Stimulated activated CD4-positive, alpha-beta T cell treated with anti-CD3 and anti-CD28 coated beads, Interleukin-1b, Interleukin-23, amount 100 ng/mL, for 4 hours (primary cell): Measurements from ENCODE around the gene RAB6C.
"Not testable (repeated sequence)": the region's sequence is repeated elsewhere in the genome, so short reads cannot be mapped to it uniquely, and the experiment has no call there.

ENCODE experiments used
- DNase-seq, 2 donors: peaks; one replicate each; pipeline ENCODE4 v3.0.0-alpha.2; 2020; ENCODE audit warnings: low read depth in 2 of 2

RAB6C gene

DNA sequence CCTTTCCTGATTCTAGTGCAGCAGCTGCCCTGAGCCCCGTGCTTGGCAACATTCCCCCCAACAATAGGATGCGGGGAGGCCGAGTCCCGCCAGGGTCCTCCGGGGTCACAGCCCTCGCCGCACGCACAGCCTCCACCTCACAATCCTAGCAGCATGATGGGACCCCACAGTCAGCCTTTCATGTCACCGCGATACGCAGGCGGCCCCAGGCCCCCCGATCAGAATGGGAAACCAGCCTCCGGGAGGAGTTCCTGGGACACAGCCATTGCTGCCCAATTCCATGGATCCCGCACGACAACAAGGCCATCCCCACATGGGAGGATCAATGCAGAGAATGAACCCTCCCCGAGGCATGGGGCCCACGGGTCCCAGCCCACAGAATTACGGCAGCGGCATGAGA lies 13.7 kb downstream of the RAB6C start:
- DNase-seq = not testable (repeated sequence)

DNA sequence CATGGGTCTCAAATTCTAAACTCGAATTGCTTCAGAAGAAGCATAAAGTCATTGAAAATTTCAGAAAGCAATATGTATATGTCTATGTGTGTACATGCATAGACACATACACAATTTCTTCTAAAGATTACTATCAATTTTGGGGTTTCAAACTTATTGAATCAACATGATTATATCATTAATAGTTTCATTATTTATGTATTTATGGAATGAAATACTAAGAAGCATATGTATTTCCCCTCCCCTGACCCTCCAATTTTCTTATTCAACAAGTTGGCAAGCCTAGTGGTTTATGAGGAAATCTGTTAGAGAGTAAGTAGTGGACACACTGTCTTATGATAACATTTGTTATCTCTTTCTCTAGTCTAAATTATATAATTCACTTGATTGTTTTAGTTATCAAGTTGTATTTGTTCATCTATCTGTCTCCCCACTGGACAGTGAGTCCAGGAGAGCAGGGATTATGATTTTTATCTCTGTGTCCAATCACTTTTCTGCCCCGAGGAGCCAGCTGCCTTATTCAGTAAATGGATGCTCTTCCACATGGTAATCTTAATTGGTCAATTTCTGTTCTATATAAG lies 17.3 kb downstream of the RAB6C start:
- DNase-seq = not testable (repeated sequence)

DNA sequence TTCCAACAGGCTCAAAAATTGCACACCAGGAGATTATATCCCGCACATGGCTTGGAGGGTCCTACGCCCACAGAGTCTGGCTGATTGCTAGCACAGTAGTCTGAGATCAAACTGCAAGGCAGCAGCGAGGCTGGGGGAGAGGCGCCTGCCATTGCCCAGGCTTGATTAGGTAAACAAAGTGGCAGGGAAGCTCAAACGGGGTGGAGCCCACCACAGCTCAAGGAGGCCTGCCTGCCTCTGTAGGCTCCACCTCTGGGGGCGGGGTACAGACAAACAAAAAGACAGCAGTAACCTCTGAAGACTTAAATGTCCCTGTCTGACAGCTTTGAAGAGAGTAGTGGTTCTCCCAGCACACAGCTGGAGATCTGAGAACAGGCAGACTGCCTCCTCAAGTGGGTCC lies 19.3 kb downstream of the RAB6C start:
- not testable (repeated sequence) for DNase-seq

DNA sequence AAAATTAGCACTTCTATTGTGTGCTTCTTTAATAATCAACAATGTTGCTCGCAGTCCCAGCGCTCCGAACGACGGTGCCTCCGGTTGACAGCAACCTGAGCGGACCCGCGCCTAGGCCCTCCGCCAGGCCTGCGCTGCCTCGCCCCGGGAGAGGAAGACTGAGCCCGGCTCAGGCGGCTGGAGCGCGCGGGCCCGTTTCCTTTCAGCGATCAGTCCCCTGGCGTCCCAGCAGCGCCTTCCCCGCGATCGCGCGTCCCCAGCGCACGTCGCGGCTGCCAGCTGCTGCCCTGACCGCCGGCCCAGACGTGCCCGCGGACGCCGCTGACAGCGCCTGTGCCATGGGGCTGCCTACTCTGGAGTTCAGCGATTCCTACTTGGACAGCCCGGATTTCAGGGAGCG lies 26.4 kb downstream of the RAB6C start:
- not testable (repeated sequence) for DNase-seq

DNA sequence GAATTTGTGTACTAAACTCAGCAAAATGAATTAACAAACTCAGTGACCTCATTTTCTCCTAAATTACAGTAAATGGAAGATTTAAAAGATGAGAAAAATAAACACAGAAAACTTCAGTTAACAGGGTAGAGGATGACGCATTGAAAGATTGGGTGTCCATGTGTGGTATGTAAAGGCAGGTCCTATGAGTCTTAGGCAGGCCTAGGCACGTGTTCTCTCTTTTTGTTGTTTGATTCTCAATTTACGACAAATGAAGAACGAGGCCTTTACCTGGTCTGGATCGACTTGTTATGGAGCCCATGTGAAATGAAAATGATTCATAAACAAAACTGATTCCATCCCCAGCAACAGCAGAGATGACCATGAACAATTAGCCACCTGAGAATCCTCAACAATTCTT lies 37.2 kb downstream of the RAB6C start:
- not testable (repeated sequence) for DNase-seq

DNA sequence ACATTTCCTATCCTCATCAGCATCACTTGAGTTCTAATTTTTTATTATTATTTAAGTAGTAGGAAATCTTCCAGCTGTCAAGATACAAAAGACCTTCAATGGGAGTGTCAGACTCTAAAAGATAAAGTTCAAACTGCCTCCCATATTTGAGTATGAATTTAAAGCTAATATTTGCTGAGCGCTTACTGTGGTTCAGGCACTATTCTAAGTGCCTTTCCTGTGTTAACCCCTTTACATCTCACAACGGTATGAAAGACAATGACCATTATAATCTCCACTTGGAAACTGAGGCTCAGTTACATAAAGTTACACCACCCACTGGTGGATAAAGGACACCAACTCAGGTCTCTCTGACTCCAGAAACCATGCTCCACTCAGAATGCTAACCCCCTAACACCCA lies 39.9 kb downstream of the RAB6C start:
- no peak for DNase-seq

DNA sequence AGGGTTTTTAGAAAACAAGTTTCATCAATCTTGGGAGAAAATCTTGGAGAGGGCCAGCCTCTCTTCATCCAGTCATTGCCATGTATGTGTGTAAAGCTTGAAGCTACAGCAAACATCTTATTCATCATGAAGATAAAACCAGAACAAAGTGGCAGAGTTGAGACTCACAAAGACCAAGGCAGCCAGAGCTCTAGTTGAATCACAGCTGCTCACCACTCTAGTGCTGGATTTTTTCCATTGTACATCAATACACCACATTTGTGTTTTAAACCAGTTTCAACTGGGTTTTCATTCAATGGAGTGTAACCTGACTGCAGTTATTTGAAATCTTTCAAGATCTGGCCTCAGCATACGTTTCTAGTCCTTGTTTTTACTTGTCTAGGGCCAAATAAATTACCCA lies 40.6 kb downstream of the RAB6C start:
- DNase-seq = not testable (repeated sequence)

DNA sequence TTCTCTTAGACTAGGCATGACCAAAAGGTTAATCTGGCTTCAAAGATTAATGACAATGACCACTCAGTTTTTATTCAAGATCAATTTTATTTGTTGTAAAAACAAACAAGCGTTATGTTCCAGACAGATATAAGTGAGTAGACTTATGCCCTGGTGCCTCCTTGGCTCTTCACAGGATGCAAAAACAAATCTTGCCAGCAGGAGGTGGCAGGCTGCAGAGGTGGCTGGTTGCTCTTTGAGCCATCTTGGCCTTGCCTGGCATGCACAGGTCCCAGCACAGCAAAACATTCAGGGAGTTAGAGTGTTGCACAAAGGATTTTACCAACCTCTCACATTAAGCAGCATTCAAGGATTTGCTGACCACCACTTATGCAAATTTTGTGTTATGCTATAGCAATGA lies 46.5 kb downstream of the RAB6C start:
- peak in 1 of 2 donors; percentile 3 for DNase-seq
